HL-60 (cell line): ENCODE results near the gene TBCK.

Source experiments
- GABPA ChIP-seq: IDR thresholded peaks from 2 replicates; pipeline ENCODE4 v1.6.1; 2012; ENCODE audit warnings: low read depth
- POLR2AphosphoS5 ChIP-seq: IDR thresholded peaks from 2 replicates; pipeline ENCODE4 v1.6.1; 2012; ENCODE audit warnings: low read depth
- SPI1 ChIP-seq: IDR thresholded peaks from 2 replicates; pipeline ENCODE4 v1.6.1; 2012; ENCODE audit warnings: low read depth, mild to moderate bottlenecking, borderline replicate concordance
- TF ChIP-seq, protein P1 (sequence below): IDR thresholded peaks from one replicate; pipeline ENCODE4 v1.5.1; 2011; ENCODE audit warnings: low read length, control low read depth, inconsistent platforms; ENCODE audit not compliant: insufficient read depth
- TF ChIP-seq, protein P2 (sequence below): IDR thresholded peaks from 2 replicates; pipeline ENCODE4 v1.6.1; 2012; ENCODE audit warnings: low read depth; ENCODE audit not compliant: insufficient replicate concordance

DNA sequence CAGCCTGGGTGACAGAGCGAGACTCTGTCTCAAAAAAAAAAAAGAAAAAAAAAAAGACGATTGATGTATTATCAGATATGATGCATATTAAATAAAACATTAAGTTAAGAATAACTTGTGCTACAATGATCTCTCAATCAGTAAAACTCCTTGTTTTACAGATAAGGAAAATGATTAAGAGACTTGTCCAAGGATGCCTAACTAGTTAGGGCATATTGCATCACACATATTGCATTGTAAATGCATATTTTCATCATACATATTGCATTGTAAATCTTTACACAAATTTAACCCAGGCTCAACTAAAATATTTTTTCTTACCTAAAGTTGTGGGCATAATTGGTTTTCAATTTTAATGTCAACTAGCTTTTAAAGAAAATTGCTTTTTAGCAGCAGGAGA is 26.3 kb downstream of the TBCK start:
- TF ChIP-seq, protein P1, sequence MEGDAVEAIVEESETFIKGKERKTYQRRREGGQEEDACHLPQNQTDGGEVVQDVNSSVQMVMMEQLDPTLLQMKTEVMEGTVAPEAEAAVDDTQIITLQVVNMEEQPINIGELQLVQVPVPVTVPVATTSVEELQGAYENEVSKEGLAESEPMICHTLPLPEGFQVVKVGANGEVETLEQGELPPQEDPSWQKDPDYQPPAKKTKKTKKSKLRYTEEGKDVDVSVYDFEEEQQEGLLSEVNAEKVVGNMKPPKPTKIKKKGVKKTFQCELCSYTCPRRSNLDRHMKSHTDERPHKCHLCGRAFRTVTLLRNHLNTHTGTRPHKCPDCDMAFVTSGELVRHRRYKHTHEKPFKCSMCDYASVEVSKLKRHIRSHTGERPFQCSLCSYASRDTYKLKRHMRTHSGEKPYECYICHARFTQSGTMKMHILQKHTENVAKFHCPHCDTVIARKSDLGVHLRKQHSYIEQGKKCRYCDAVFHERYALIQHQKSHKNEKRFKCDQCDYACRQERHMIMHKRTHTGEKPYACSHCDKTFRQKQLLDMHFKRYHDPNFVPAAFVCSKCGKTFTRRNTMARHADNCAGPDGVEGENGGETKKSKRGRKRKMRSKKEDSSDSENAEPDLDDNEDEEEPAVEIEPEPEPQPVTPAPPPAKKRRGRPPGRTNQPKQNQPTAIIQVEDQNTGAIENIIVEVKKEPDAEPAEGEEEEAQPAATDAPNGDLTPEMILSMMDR: no peak
- TF ChIP-seq POLR2AphosphoS5 (no peak), GABPA (no peak), SPI1 (no peak)
- TF ChIP-seq, protein P2, sequence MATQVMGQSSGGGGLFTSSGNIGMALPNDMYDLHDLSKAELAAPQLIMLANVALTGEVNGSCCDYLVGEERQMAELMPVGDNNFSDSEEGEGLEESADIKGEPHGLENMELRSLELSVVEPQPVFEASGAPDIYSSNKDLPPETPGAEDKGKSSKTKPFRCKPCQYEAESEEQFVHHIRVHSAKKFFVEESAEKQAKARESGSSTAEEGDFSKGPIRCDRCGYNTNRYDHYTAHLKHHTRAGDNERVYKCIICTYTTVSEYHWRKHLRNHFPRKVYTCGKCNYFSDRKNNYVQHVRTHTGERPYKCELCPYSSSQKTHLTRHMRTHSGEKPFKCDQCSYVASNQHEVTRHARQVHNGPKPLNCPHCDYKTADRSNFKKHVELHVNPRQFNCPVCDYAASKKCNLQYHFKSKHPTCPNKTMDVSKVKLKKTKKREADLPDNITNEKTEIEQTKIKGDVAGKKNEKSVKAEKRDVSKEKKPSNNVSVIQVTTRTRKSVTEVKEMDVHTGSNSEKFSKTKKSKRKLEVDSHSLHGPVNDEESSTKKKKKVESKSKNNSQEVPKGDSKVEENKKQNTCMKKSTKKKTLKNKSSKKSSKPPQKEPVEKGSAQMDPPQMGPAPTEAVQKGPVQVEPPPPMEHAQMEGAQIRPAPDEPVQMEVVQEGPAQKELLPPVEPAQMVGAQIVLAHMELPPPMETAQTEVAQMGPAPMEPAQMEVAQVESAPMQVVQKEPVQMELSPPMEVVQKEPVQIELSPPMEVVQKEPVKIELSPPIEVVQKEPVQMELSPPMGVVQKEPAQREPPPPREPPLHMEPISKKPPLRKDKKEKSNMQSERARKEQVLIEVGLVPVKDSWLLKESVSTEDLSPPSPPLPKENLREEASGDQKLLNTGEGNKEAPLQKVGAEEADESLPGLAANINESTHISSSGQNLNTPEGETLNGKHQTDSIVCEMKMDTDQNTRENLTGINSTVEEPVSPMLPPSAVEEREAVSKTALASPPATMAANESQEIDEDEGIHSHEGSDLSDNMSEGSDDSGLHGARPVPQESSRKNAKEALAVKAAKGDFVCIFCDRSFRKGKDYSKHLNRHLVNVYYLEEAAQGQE: no peak
